ENCODE measurements around the gene KCTD19.

- peak; percentile 53; the same call in 1 of the 2 replicates for TF ChIP-seq EGR1 (IDR thresholded peaks at IDR 0.05)
- TF ChIP-seq EP300 (IDR thresholded peaks at IDR 0.05; ENCODE audit: borderline replicate concordance), result no peak
- no peak for TF ChIP-seq REST (IDR thresholded peaks at IDR 0.05; ENCODE audit: low read depth)
- no peak for TF ChIP-seq CREB1 (IDR thresholded peaks at IDR 0.05; ENCODE audit: low read depth)
- TF ChIP-seq NFIC (IDR thresholded peaks at IDR 0.05), result no peak
- TF ChIP-seq MAX (IDR thresholded peaks at IDR 0.05), result peak; percentile 24; the same call in 1 of the 2 replicates
- no peak for TF ChIP-seq RAD21 (IDR thresholded peaks at IDR 0.05; ENCODE audit: low read depth)
These were observed 78.0 kb downstream of the KCTD19 start, which contains the start of gene SLC9A5 for GRCh38 chr16:67248401-67249177.

All from Ishikawa (cell line).